Measurements from ENCODE around the gene MYL5. TPM values are rescaled to one million over a fixed set of nuclear protein-coding genes. Genes with fewer than 3 reads are reported as not detected.

Gene MYL5
- total RNA-seq, 3 donors from 2014 or later, result 26.1 to 52.5 (median 50.7) TPM

DNA sequence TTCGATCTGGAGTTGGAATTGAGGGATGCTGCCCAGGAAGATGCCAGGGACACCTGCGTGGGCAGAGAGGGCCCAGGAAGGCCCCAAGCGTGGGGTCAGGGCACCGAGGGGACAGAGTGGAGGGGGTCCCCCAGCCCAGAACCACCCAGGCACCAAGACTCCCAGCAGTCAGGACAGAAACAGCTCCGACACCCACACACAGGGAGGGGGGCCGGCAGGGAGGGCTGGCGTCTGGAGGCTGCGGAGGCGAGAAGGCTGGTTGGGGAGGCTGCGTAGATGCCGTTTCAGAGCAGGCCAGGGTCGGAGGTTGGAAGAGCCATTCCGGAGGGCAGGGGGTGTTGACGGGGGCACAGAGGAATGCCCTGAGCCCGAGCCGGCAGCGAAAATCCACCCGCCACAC is 23.9 kb upstream of the MYL5 start:
- ATAC-seq (no peak), DNase-seq (peak in 2 of 3 donors; percentile 4 to 22)
- no peaks in the 10 kb centered on the region for H3K36me3 ChIP-seq (ENCODE audit: low read depth)
- intact Hi-C loops (cut with DNase I, micrococcal nuclease), result no loop called here
- TF ChIP-seq, protein P1, sequence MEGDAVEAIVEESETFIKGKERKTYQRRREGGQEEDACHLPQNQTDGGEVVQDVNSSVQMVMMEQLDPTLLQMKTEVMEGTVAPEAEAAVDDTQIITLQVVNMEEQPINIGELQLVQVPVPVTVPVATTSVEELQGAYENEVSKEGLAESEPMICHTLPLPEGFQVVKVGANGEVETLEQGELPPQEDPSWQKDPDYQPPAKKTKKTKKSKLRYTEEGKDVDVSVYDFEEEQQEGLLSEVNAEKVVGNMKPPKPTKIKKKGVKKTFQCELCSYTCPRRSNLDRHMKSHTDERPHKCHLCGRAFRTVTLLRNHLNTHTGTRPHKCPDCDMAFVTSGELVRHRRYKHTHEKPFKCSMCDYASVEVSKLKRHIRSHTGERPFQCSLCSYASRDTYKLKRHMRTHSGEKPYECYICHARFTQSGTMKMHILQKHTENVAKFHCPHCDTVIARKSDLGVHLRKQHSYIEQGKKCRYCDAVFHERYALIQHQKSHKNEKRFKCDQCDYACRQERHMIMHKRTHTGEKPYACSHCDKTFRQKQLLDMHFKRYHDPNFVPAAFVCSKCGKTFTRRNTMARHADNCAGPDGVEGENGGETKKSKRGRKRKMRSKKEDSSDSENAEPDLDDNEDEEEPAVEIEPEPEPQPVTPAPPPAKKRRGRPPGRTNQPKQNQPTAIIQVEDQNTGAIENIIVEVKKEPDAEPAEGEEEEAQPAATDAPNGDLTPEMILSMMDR (IDR thresholded peaks at IDR 0.05), result no peak
- H3K4me1 ChIP-seq (ENCODE audit: low read depth), result no peaks in the 10 kb centered on the region
- H3K9me3 ChIP-seq, result no peaks in the 10 kb centered on the region
- no peak overlapping the region for H3K4me3 ChIP-seq

DNA sequence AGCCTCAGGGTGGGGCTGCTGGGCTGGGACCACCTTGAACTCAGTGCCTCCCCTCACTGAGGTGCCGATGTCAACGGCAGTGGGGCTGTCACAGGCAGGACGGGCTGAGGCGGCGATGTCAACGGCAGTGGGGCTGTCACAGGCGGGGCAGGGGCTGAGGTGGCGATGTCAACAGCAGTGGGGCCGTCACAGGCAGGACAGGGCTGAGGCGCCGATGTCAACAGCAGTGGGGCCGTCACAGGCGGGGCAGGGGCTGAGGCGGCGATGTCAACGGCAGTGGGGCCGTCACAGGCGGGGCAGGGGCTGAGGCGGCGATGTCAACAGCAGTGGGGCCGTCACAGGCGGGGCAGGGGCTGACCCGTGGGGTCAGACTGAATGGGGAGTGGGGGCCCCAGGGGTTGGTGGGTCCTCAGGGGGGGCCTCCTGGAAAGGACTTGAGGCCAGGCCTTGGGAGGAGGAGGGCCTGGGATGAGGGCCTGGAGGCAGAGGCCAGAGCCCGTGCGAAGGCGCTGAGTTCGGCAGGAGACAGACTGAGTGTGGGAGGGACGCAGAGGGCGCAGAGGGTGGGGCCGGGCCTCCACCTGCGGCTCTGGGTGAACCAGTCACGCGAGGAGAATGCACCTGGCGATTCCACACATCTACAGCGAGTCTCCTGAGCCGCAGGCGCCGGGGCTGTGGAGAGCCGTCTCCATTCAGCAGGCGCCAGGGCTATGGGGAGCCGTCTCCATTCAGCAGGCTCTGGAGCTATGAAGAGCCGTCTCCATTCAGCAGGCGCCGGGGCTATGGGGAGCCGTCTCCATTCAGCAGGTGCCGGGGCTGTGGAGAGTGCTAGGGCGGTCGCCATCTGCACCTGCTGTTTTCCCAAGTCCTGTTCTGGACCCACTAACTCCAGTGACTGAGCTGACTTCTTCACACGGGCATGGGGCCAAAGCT is 23.1 kb upstream of the MYL5 start:
- DNase-seq (peak in 2 of 3 donors; percentile 9 to 43), ATAC-seq (peak; percentile 27)
- H3K9me3 ChIP-seq, result no peaks in the 10 kb centered on the region
- H3K4me1 ChIP-seq (ENCODE audit: low read depth), result no peaks in the 10 kb centered on the region
- no peak overlapping the region for H3K4me3 ChIP-seq
- intact Hi-C loops (cut with DNase I, micrococcal nuclease), result no loop called here
- TF ChIP-seq, protein P1 (IDR thresholded peaks at IDR 0.05), result no peak
- H3K36me3 ChIP-seq (ENCODE audit: low read depth), result no peaks in the 10 kb centered on the region

- no peaks in the 10 kb centered on the region for H3K36me3 ChIP-seq (ENCODE audit: low read depth)
- intact Hi-C loops (cut with DNase I, micrococcal nuclease), result no loop called here
- DNase-seq, result peak in 2 of 3 donors; percentile 6 to 20
- no peak for ATAC-seq
- no peaks in the 10 kb centered on the region for H3K9me3 ChIP-seq
- TF ChIP-seq, protein P1 (IDR thresholded peaks at IDR 0.05), result no peak
- H3K4me3 ChIP-seq, result no peak overlapping the region
- no peaks in the 10 kb centered on the region for H3K4me1 ChIP-seq (ENCODE audit: low read depth)
Measured at GRCh38 chr4:651884-652642, 22.3 kb upstream of the MYL5 start.

DNA sequence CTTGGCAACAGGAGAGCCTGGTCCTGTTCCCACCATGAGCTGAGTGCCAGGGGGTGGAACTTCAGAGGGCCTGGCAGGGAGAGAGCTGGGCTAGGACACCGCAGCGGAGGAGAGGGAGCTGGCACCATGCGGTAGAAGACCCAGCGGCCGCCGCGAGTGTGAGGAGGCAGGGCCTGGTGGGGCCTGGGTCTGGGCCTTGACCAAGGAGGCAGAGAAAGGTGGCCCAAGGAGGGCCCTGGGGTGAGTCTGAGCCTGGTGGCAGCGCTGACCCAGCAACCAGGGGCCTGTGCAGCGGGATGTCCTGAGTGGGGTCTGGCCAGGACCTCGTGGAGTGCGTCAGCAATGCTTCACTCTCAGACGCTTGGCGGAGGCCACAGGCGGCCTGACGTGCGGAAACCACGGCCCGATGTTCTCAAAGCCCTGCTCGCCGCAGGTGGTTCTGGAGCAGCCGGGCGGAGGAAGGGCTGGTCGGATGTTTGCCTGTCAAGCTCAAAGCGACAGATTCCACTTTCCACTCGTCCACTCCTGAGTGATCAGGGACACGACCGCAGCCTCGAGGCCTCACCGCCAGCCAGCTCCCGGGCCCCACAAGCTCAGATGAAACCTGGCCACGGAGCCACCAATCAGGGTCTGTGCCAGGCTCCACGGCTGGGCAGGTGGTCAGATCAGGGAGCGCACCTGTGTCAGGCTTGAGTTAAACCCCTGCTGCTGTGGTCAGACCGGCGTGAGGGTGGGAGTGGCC is 21.1 kb upstream of the MYL5 start:
- Histone ChIP-seq H3K4me1 (ENCODE audit: low read depth) (no peaks in the 10 kb centered on the region), H3K4me3 (no peak overlapping the region), H3K36me3 (ENCODE audit: low read depth) (no peaks in the 10 kb centered on the region), H3K9me3 (no peaks in the 10 kb centered on the region)
- ATAC-seq, result no peak
- intact Hi-C loops (cut with DNase I, micrococcal nuclease), result no loop called here
- DNase-seq, result peak in 2 of 3 donors; percentile 16 to 43
- TF ChIP-seq, protein P1 (IDR thresholded peaks at IDR 0.05), result no peak

GRCh38 chr4:653831-654502 is 20.4 kb upstream of the MYL5 start:
- H3K9me3 ChIP-seq, result no peaks in the 10 kb centered on the region
- ATAC-seq, result no peak
- intact Hi-C loops (cut with DNase I, micrococcal nuclease), result no loop called here
- H3K4me3 ChIP-seq, result no peak overlapping the region
- peak in 2 of 3 donors; percentile 9 to 27 for DNase-seq
- no peaks in the 10 kb centered on the region for H3K4me1 ChIP-seq (ENCODE audit: low read depth)
- TF ChIP-seq, protein P1 (IDR thresholded peaks at IDR 0.05), result no peak
- H3K36me3 ChIP-seq (ENCODE audit: low read depth), result no peaks in the 10 kb centered on the region
